ENCODE results near the gene PSMB5.

Gene PSMB5

GRCh38 chr14:22991852-22992251, 42.8 kb downstream of the PSMB5 start:
- no peak for DNase-seq (ENCODE audit: low read depth, low spot score)

GRCh38 chr14:22987291-22987690, 47.4 kb downstream of the PSMB5 start:
- no peak for DNase-seq (ENCODE audit: low read depth, low spot score)

GRCh38 chr14:22986508-22987054, 48.1 kb downstream of the PSMB5 start:
- DNase-seq (ENCODE audit: low read depth, low spot score) = peak; percentile 77

- DNase-seq (ENCODE audit: low read depth, low spot score) = no peak
These were observed 48.7 kb downstream of the PSMB5 start for GRCh38 chr14:22985894-22986507.

GRCh38 chr14:22984959-22985658, 49.6 kb downstream of the PSMB5 start:
- no peak for DNase-seq (ENCODE audit: low read depth, low spot score)

- peak; percentile 42 for DNase-seq (ENCODE audit: low read depth, low spot score)
These were observed 52.0 kb downstream of the PSMB5 start, which contains the start of gene AJUBA for GRCh38 chr14:22982477-22983245. AJUBA (minus strand) TSS chr14:22982551; CDS start chr14:22982266, 285 bp downstream.

- no peak for DNase-seq (ENCODE audit: low read depth, low spot score)
These were observed 52.7 kb downstream of the PSMB5 start for GRCh38 chr14:22981876-22982476.

GRCh38 chr14:22981090-22981875, 53.4 kb downstream of the PSMB5 start:
- DNase-seq (ENCODE audit: low read depth, low spot score) = no peak

- no peak for DNase-seq (ENCODE audit: low read depth, low spot score)
These were observed 54.0 kb downstream of the PSMB5 start for GRCh38 chr14:22980672-22981089.

GRCh38 chr14:22979748-22980392, 54.8 kb downstream of the PSMB5 start:
- DNase-seq (ENCODE audit: low read depth, low spot score) = no peak

- no peak for DNase-seq (ENCODE audit: low read depth, low spot score)
These were observed 55.6 kb downstream of the PSMB5 start for GRCh38 chr14:22978981-22979671.

GRCh38 chr14:22978487-22978837, 56.2 kb downstream of the PSMB5 start:
- no peak for DNase-seq (ENCODE audit: low read depth, low spot score)

- no peak for DNase-seq (ENCODE audit: low read depth, low spot score)
These were observed 56.8 kb downstream of the PSMB5 start for GRCh38 chr14:22977684-22978486.

GRCh38 chr14:22977434-22977683, 57.3 kb downstream of the PSMB5 start:
- no peak for DNase-seq (ENCODE audit: low read depth, low spot score)

- DNase-seq (ENCODE audit: low read depth, low spot score) = no peak
These were observed 57.9 kb downstream of the PSMB5 start for GRCh38 chr14:22976620-22977433.
